Subcutaneous abdominal adipose tissue (tissue), 5 donors: ENCODE data around the gene STAT5A.
A peak's percentile ranks its signal among the peaks of the same experiment; 100 is the strongest.
"Not testable (repeated sequence)": the region's sequence is repeated elsewhere in the genome, so short reads cannot be mapped to it uniquely, and the experiment has no call there.

ENCODE experiments used
- H3K27ac ChIP-seq: one replicate; pipeline ENCODE4 v1.7.0; 2013; ENCODE audit warnings: low read depth, mild to moderate bottlenecking, inconsistent platforms, low read length, moderate library complexity
- H3K27me3 ChIP-seq, 5 donors: one replicate each; pipeline ENCODE4 v1.7.0; 2013; ENCODE audit warnings: low read length in 5 of 5, inconsistent platforms in 1 of 5; ENCODE audit not compliant: control insufficient read depth in 5 of 5, insufficient read depth in 4 of 5
- H3K36me3 ChIP-seq, 5 donors: one replicate each; pipeline ENCODE4 v1.7.0; 2013; ENCODE audit warnings: low read length in 5 of 5; ENCODE audit not compliant: control insufficient read depth in 5 of 5, insufficient read depth in 5 of 5
- H3K4me1 ChIP-seq, 5 donors: one replicate each; pipeline ENCODE4 v1.7.0; 2013; ENCODE audit warnings: low read length in 5 of 5, mild to moderate bottlenecking in 3 of 5, moderate library complexity in 1 of 5; ENCODE audit not compliant: control insufficient read depth in 5 of 5, insufficient read depth in 5 of 5
- H3K4me3 ChIP-seq, 5 donors: one replicate each; pipeline ENCODE4 v1.7.0; 2013; ENCODE audit warnings: low read length in 5 of 5, low read depth in 1 of 5
- H3K9ac ChIP-seq, 5 donors: one replicate each; pipeline ENCODE4 v1.7.0; 2013; ENCODE audit warnings: low read length in 5 of 5, mild to moderate bottlenecking in 4 of 5, moderate library complexity in 3 of 5
- H3K9me3 ChIP-seq, 5 donors: one replicate each; pipeline ENCODE4 v1.7.0; 2013; ENCODE audit warnings: low read length in 5 of 5; ENCODE audit not compliant: control insufficient read depth in 5 of 5
- donor health status: healthy.
- donor health status: healthy.
- donor health status: healthy.
- donor health status: healthy.
- donor health status: healthy.

STAT5A gene

DNA sequence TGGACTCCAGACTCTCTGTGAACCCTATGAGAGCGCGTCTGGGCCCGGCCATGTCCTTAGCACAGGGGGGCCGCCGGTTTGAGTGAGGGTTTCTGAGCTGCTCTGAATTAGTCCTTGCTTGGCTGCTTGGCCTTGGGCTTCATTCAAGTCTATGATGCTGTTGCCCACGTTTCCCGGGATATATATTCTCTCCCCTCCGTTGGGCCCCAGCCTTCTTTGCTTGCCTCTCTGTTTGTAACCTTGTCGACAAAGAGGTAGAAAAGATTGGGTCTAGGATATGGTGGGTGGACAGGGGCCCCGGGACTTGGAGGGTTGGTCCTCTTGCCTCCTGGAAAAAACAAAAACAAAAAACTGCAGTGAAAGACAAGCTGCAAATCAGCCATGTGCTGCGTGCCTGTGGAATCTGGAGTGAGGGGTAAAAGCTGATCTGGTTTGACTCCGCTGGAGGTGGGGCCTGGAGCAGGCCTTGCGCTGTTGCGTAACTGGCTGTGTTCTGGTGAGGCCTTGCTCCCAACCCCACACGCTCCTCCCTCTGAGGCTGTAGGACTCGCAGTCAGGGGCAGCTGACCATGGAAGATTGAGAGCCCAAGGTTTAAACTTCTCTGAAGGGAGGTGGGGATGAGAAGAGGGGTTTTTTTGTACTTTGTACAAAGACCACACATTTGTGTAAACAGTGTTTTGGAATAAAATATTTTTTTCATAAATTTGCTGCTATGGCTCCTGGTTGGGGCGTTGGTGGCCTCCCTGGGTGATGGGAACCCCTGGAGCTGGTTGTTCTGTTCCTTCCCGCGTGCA is 23.1 kb downstream of the STAT5A start:
- Histone ChIP-seq H3K36me3 (peaks cover under 1 to 80% (median 68%) of the 10 kb centered on the region in 5 donors), H3K27me3 (no peaks in the 10 kb centered on the region), H3K27ac (peak overlapping the region; percentile 85), H3K4me1 (peaks cover 12 to 62% (median 54%) of the 10 kb centered on the region in 5 donors), H3K9ac (peak overlapping the region in 3 of 5 donors; percentile 21 to 64 (median 54)), H3K4me3 (no peak overlapping the region), H3K9me3 (no peaks in the 10 kb centered on the region)

DNA sequence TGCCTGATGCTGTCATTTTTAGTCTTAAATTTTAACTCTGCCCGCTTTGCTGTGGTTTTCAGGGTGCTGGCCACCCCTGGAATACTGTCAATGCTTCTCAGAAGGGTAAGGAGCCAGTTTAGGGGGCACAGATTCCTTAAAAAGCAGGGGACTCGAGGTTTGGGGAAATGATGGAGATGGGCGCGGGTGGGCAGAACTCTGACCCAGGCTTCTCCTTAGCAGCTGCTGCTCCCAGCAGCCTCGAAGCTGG is 23.7 kb downstream of the STAT5A start:
- peak overlapping the region in 1 of 5 donors; percentile 44 for H3K9ac ChIP-seq
- no peaks in the 10 kb centered on the region for H3K9me3 ChIP-seq
- H3K27me3 ChIP-seq: no peaks in the 10 kb centered on the region
- peaks cover 12 to 62% (median 54%) of the 10 kb centered on the region in 5 donors for H3K4me1 ChIP-seq
- H3K36me3 ChIP-seq: peaks cover 4 to 80% (median 69%) of the 10 kb centered on the region in 5 donors
- no peak overlapping the region for H3K4me3 ChIP-seq
- H3K27ac ChIP-seq: peak overlapping the region; percentile 85

DNA sequence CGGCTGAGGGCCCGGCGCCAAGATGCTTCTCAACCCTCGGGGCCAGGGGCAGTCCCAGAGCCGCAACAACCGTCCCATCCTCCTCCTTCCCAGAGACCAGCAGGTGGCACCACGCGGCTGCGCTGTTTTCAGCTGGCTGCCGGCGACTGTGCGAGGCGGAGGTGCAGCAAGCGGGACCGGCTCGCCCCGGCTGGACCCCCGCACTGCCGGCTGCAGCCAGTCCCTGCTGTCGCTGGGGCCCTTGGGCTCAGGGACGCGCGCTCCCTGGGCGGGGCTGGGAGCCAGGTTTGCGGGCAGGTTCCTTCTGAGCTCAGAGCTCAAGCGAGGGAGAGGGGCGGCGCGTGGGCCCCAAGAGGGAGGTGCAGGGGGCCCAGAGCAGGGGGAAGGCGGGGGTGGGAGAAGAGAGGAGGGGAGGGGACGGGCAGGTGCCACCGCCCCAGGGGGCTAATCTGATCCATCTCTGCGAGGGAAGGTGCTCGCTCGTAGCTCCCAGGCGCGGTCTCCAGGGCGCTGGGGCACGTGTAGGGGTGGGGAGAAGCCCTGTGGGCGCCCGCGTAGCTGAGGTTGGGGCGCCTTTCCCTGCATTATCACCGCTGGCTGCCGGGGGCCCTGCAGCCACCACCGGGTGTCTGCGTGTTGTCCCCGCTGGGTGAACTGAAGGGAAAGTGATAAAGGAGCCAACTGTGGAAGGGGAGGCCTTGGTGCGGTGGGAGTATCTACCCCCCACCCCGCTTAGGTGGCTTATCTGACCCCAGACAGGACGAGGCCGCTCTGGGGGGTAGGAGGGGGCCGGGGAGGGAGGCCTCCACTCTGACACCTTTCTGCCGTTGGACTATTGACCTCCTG is 24.2 kb downstream of the STAT5A start:
- H3K4me3 ChIP-seq: peak overlapping the region in 1 of 5 donors; percentile 6
- no peaks in the 10 kb centered on the region for H3K9me3 ChIP-seq
- no peak overlapping the region for H3K9ac ChIP-seq
- H3K36me3 ChIP-seq: peaks cover 10 to 80% (median 69%) of the 10 kb centered on the region in 5 donors
- peaks cover 12 to 62% (median 54%) of the 10 kb centered on the region in 5 donors for H3K4me1 ChIP-seq
- H3K27me3 ChIP-seq: no peaks in the 10 kb centered on the region
- H3K27ac ChIP-seq: peak overlapping the region; percentile 85

DNA sequence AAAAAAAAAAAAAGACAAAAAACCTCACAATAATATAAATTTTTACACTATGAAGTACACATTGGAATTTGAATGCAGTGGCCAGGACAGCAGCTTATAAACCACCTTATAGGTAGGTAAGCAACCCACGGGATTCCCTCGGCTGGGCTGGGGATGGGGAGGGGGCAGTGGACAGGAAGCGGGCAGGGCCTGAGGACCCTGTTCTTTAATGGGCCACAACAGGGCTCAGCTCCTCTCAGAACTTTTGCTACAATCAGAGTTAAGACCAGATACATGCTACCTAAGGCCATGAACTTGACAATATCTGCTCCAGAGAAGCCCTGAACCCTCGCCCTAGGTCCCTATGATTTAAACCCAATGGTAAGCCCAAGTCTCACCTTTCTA is 25.1 kb downstream of the STAT5A start:
- no peaks in the 10 kb centered on the region for H3K9me3 ChIP-seq
- H3K9ac ChIP-seq: no peak overlapping the region
- no peak overlapping the region for H3K4me3 ChIP-seq
- H3K4me1 ChIP-seq: peaks cover 12 to 58% (median 55%) of the 10 kb centered on the region in 5 donors
- H3K27ac ChIP-seq: peak overlapping the region; percentile 24
- H3K36me3 ChIP-seq: peaks cover 11 to 80% (median 66%) of the 10 kb centered on the region in 5 donors
- no peaks in the 10 kb centered on the region for H3K27me3 ChIP-seq

DNA sequence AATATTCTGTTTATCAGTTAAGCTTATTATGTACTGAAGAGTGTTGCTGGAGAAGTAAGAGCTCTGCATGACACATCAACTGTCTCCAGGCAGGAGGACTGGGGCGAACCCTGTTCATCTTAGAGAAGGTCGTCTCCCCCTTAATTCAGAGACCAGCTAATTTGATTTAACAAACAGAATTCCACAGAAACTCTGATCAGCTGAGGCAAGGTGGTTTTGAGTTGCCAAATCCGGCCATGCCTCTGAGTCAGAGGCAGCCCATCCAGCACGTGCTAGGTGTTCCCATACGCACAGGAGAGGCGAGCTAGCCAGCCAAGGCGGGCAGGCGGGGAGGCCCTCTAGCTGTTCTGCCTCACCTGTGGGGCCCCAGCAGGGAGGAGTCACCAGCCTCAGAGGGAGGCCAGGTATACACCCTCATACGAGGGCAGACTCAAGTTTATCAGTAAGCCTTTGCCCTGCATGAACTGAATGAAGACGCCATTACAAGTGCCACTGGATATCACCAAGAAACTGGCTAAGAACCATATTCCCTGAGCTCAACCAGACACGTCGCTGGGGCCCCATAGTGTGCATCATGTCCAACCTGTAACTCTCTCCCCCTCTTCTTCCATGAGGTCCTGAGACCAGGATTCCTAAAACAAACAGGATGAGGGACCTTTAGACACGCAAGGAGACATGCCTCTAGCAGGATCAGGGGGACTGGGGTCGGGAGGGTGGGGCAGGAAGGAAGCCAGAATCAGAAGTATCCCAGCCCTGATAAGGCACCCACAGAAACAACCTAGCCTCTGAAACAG is 25.7 kb downstream of the STAT5A start:
- Histone ChIP-seq H3K9ac (no peak overlapping the region), H3K36me3 (peaks cover 11 to 80% (median 64%) of the 10 kb centered on the region in 5 donors), H3K4me3 (no peak overlapping the region), H3K27me3 (no peaks in the 10 kb centered on the region), H3K27ac (peak overlapping the region; percentile 24), H3K9me3 (no peaks in the 10 kb centered on the region), H3K4me1 (peaks cover 12 to 60% (median 51%) of the 10 kb centered on the region in 5 donors)

DNA sequence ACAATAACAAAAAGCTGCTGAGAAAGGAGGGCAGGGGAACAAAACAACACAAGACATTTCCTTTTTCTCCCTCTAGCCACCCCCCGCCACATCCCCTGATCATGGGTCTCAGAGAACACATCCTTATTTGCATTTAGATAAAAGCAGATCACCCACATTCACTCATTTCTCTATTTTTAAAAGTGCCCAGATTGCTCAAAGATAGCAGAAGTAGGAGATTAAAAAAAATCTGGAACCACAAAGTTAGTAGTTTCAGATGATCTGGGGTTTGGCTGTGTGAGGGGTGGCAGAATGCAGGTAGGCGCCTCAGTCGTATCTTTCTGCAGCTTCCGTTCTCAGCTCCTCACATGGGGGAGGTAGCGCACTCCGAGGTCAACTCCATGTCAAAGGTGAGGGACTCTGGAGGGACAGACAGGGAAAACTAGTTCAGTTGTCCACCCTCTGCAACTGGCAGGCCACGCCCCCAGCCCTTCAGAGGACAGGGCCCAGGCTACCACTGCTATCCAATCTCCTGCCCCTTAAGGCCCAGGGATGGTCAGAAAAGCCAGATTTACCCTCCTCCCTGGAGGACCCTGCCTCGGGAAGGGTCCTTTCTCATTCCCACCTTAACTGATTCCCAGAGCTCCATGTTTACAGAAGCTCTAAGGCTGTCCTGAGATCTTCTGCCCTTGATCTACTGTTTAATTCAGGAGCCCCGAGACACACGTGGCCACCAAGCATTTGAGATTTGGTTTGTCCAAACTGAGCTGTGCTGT is 27.3 kb downstream of the STAT5A start:
- H3K36me3 ChIP-seq: peaks cover 11 to 80% (median 58%) of the 10 kb centered on the region in 5 donors
- peak overlapping the region; percentile 10 for H3K27ac ChIP-seq
- H3K4me3 ChIP-seq: no peak overlapping the region
- H3K9me3 ChIP-seq: no peaks in the 10 kb centered on the region
- no peaks in the 10 kb centered on the region for H3K27me3 ChIP-seq
- H3K9ac ChIP-seq: no peak overlapping the region
- H3K4me1 ChIP-seq: peaks cover 6 to 67% (median 35%) of the 10 kb centered on the region in 5 donors

DNA sequence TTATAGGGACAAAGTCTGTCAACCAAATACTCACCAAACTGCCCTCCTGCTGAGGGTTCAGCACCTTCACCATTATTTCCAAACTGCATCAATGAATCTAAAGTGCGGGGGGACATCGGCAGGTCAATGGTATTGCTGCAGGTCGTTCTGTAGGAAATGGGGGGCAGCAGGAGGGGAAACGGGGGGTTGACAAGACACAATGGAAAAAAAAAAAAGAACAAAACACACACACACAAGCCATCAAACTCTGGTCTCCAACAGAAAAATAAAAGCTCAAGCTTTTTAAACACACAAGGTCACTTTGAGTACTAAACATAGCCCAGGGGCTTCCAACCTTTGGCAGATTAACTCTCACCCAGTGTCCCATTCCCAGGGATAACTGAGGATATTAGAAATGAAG is 28.5 kb downstream of the STAT5A start:
- Histone ChIP-seq H3K27me3 (no peaks in the 10 kb centered on the region), H3K9me3 (no peaks in the 10 kb centered on the region), H3K4me1 (peaks cover 2 to 57% (median 23%) of the 10 kb centered on the region in 5 donors), H3K9ac (no peak overlapping the region), H3K36me3 (peaks cover 11 to 84% (median 57%) of the 10 kb centered on the region in 5 donors), H3K4me3 (no peak overlapping the region), H3K27ac (no peak overlapping the region)

DNA sequence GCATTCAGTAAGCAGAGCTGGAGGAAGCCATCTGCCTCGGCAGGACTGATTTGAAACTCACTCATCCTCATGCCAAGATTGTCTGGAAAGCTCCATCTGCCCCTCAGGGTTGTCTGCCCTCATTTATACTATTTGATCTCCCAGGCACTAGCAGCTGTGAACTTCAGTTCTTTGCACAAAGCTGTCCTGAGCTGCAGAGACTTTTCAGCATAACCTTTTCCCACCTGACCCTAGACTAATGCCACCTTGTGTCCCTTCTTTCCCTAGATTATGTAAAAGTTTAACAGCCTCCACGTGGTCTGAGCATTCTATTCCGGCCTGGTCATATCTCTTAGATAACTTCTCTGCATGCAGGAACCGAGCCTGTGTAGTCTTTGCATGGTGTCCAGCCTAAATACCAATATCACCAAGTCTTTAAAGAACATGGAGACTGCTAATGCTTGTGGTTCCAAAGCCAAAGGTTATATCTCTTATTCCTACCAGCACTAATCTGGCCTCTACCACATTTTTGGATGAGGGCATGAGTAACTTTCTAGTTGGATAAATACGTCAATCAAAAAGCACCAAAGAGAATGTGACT is 29.1 kb downstream of the STAT5A start:
- Histone ChIP-seq H3K36me3 (peaks cover 16 to 90% (median 62%) of the 10 kb centered on the region in 5 donors), H3K4me1 (peaks cover 0 to 51% (median 17%) of the 10 kb centered on the region in 5 donors), H3K27me3 (no peaks in the 10 kb centered on the region), H3K9me3 (no peaks in the 10 kb centered on the region), H3K27ac (no peak overlapping the region), H3K9ac (no peak overlapping the region), H3K4me3 (no peak overlapping the region)

DNA sequence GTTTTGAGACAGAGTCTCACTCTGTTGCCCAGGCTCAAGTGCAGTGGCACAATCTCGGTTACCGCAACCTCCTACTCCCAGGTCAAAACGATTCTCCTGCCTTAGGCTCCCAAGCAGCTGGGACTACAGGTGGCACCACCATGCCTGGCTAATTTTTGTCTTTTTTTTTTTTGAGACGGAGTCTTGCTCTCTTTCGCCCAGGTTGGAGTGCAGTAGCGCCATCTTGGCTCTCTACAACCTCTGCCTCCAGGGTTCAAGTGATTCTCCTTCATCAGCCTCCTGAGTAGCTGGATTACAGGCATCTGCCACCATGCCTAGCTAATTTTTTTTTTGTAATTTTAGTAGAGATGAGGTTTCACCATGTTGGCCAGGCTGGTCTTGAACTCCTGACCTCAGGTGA is 29.7 kb downstream of the STAT5A start:
- H3K9me3 ChIP-seq, H3K27ac ChIP-seq, H3K27me3 ChIP-seq, H3K9ac ChIP-seq, H3K4me3 ChIP-seq: not testable (repeated sequence)
- Histone ChIP-seq H3K36me3 (peaks cover 16 to 93% (median 68%) of the 10 kb centered on the region in 5 donors), H3K4me1 (peaks cover 0 to 50% (median 13%) of the 10 kb centered on the region in 5 donors)
